ENCODE data around the gene CATSPER3.

The CATSPER3 gene

GRCh38 chr5:135011355-135012032 is 43.8 kb downstream of the CATSPER3 start:
- no peaks in the 10 kb centered on the region for H3K4me1 Mint-ChIP-seq (ENCODE audit: low read depth)
- H3K36me3 Mint-ChIP-seq (ENCODE audit: low read depth) = no peaks in the 10 kb centered on the region
- no peak overlapping the region for H3K4me3 Mint-ChIP-seq
- H3K27ac Mint-ChIP-seq = no peak overlapping the region
- H3K27me3 Mint-ChIP-seq (ENCODE audit: low read depth) = no peaks in the 10 kb centered on the region
- no peaks in the 10 kb centered on the region for H3K9me3 Mint-ChIP-seq

- no peak overlapping the region for H3K27ac Mint-ChIP-seq
- H3K9me3 Mint-ChIP-seq = no peaks in the 10 kb centered on the region
- H3K4me1 Mint-ChIP-seq (ENCODE audit: low read depth) = no peaks in the 10 kb centered on the region
These were observed 44.4 kb downstream of the CATSPER3 start for GRCh38 chr5:135012033-135012588.

GRCh38 chr5:135012951-135013391 is 45.3 kb downstream of the CATSPER3 start:
- Mint-ChIP-seq H3K27me3 (ENCODE audit: low read depth) (no peaks in the 10 kb centered on the region), H3K36me3 (ENCODE audit: low read depth) (no peaks in the 10 kb centered on the region), H3K27ac (no peak overlapping the region), H3K4me3 (no peak overlapping the region), H3K4me1 (ENCODE audit: low read depth) (no peaks in the 10 kb centered on the region), H3K9me3 (no peaks in the 10 kb centered on the region)

More at GRCh38 chr5:135012033-135012588, 44.4 kb downstream of the CATSPER3 start:
- Mint-ChIP-seq H3K36me3 (ENCODE audit: low read depth) (no peaks in the 10 kb centered on the region), H3K4me3 (no peak overlapping the region), H3K27me3 (ENCODE audit: low read depth) (no peaks in the 10 kb centered on the region)

- Mint-ChIP-seq H3K36me3 (ENCODE audit: low read depth) (no peaks in the 10 kb centered on the region), H3K4me1 (ENCODE audit: low read depth) (no peaks in the 10 kb centered on the region), H3K27ac (no peak overlapping the region)
These were observed 45.7 kb downstream of the CATSPER3 start for GRCh38 chr5:135013445-135013844.

GRCh38 chr5:135013947-135014570 is 46.4 kb downstream of the CATSPER3 start:
- Mint-ChIP-seq H3K4me3 (no peak overlapping the region), H3K36me3 (ENCODE audit: low read depth) (no peaks in the 10 kb centered on the region), H3K27ac (no peak overlapping the region), H3K9me3 (no peaks in the 10 kb centered on the region), H3K27me3 (ENCODE audit: low read depth) (peaks cover 4% of the 10 kb centered on the region), H3K4me1 (ENCODE audit: low read depth) (no peaks in the 10 kb centered on the region)

More at GRCh38 chr5:135013445-135013844, 45.7 kb downstream of the CATSPER3 start:
- Mint-ChIP-seq H3K27me3 (ENCODE audit: low read depth) (peaks cover 4% of the 10 kb centered on the region), H3K9me3 (no peaks in the 10 kb centered on the region), H3K4me3 (no peak overlapping the region)

GRCh38 chr5:135015942-135016341 is 48.2 kb downstream of the CATSPER3 start:
- H3K4me3 Mint-ChIP-seq = no peak overlapping the region
- H3K27me3 Mint-ChIP-seq (ENCODE audit: low read depth) = peaks cover 7% of the 10 kb centered on the region
- no peaks in the 10 kb centered on the region for H3K36me3 Mint-ChIP-seq (ENCODE audit: low read depth)
- no peaks in the 10 kb centered on the region for H3K4me1 Mint-ChIP-seq (ENCODE audit: low read depth)
- no peak overlapping the region for H3K27ac Mint-ChIP-seq
- no peaks in the 10 kb centered on the region for H3K9me3 Mint-ChIP-seq

GRCh38 chr5:135016861-135017290 is 49.2 kb downstream of the CATSPER3 start:
- H3K36me3 Mint-ChIP-seq (ENCODE audit: low read depth) = no peaks in the 10 kb centered on the region
- H3K27ac Mint-ChIP-seq = no peak overlapping the region
- H3K4me1 Mint-ChIP-seq (ENCODE audit: low read depth) = no peaks in the 10 kb centered on the region
- no peaks in the 10 kb centered on the region for H3K9me3 Mint-ChIP-seq
- H3K27me3 Mint-ChIP-seq (ENCODE audit: low read depth) = peaks cover 11% of the 10 kb centered on the region
- H3K4me3 Mint-ChIP-seq = no peak overlapping the region

- H3K9me3 Mint-ChIP-seq = no peaks in the 10 kb centered on the region
- no peak overlapping the region for H3K27ac Mint-ChIP-seq
- H3K36me3 Mint-ChIP-seq (ENCODE audit: low read depth) = no peaks in the 10 kb centered on the region
- no peak overlapping the region for H3K4me3 Mint-ChIP-seq
- peaks cover 16% of the 10 kb centered on the region for H3K27me3 Mint-ChIP-seq (ENCODE audit: low read depth)
- H3K4me1 Mint-ChIP-seq (ENCODE audit: low read depth) = no peaks in the 10 kb centered on the region
These were observed 50.8 kb downstream of the CATSPER3 start for GRCh38 chr5:135018457-135018856.

- Mint-ChIP-seq H3K27ac (no peak overlapping the region), H3K27me3 (ENCODE audit: low read depth) (peaks cover 16% of the 10 kb centered on the region), H3K4me1 (ENCODE audit: low read depth) (no peaks in the 10 kb centered on the region), H3K4me3 (no peak overlapping the region), H3K9me3 (no peaks in the 10 kb centered on the region), H3K36me3 (ENCODE audit: low read depth) (no peaks in the 10 kb centered on the region)
These were observed 51.6 kb downstream of the CATSPER3 start for GRCh38 chr5:135019314-135019713.

GRCh38 chr5:135020111-135020895 is 52.6 kb downstream of the CATSPER3 start:
- H3K9me3 Mint-ChIP-seq = no peaks in the 10 kb centered on the region
- H3K27me3 Mint-ChIP-seq (ENCODE audit: low read depth) = peaks cover 18% of the 10 kb centered on the region
- no peaks in the 10 kb centered on the region for H3K36me3 Mint-ChIP-seq (ENCODE audit: low read depth)
- H3K27ac Mint-ChIP-seq = no peak overlapping the region
- H3K4me3 Mint-ChIP-seq = no peak overlapping the region
- no peaks in the 10 kb centered on the region for H3K4me1 Mint-ChIP-seq (ENCODE audit: low read depth)

- peaks cover 54% of the 10 kb centered on the region for H3K27me3 Mint-ChIP-seq (ENCODE audit: low read depth)
- peaks cover 8% of the 10 kb centered on the region for H3K36me3 Mint-ChIP-seq (ENCODE audit: low read depth)
- peaks cover 5% of the 10 kb centered on the region for H3K4me1 Mint-ChIP-seq (ENCODE audit: low read depth)
- no peak overlapping the region for H3K4me3 Mint-ChIP-seq
- no peak overlapping the region for H3K27ac Mint-ChIP-seq
- no peaks in the 10 kb centered on the region for H3K9me3 Mint-ChIP-seq
These were observed 57.4 kb downstream of the CATSPER3 start for GRCh38 chr5:135024956-135025729.

GRCh38 chr5:135025730-135026644 is 58.3 kb downstream of the CATSPER3 start:
- peaks cover 12% of the 10 kb centered on the region for H3K4me1 Mint-ChIP-seq (ENCODE audit: low read depth)
- no peaks in the 10 kb centered on the region for H3K9me3 Mint-ChIP-seq
- H3K27ac Mint-ChIP-seq = no peak overlapping the region
- peaks cover 58% of the 10 kb centered on the region for H3K27me3 Mint-ChIP-seq (ENCODE audit: low read depth)
- peaks cover 8% of the 10 kb centered on the region for H3K36me3 Mint-ChIP-seq (ENCODE audit: low read depth)
- no peak overlapping the region for H3K4me3 Mint-ChIP-seq

- no peak overlapping the region for H3K4me3 Mint-ChIP-seq
- H3K27ac Mint-ChIP-seq = peak overlapping the region; percentile 27
These were observed 59.0 kb downstream of the CATSPER3 start for GRCh38 chr5:135026645-135027265.

More at GRCh38 chr5:135026645-135027265, 59.0 kb downstream of the CATSPER3 start:
- Mint-ChIP-seq H3K27me3 (ENCODE audit: low read depth) (peaks cover 62% of the 10 kb centered on the region), H3K36me3 (ENCODE audit: low read depth) (peaks cover 8% of the 10 kb centered on the region), H3K9me3 (no peaks in the 10 kb centered on the region), H3K4me1 (ENCODE audit: low read depth) (peaks cover 14% of the 10 kb centered on the region)
